Cardiac ventricle fibroblast (primary cell): ENCODE data around the gene DNAJB12. TPM values are rescaled to one million over a fixed set of nuclear protein-coding genes. Genes with fewer than 3 reads are reported as not detected.

Source experiments
- total RNA-seq: library from RNA; depleted of rRNA; stranded (reverse); fragments of >200 nt; gene quantifications from 2 replicates; pipeline ENCODE4 v1.2.3, GENCODE V29; 2015

Gene DNAJB12
- 19.6 and 22.9 TPM in 2 replicates for total RNA-seq

GRCh38 chr10:72354356-72355213 lies at the start of gene DNAJB12:
Gene DNAJB12, minus strand, starts transcription at chr10:72354919. Its CDS starts 22 bp downstream, at chr10:72354897.

Other genes starting within 250 kb of the DNAJB12 start
- 32.0 and 36.9 TPM in 2 replicates for gene ANAPC16, start 138.9 kb downstream of the DNAJB12 start, total RNA-seq
- gene ASCC1, start 138.6 kb downstream of the DNAJB12 start, total RNA-seq: 26.5 and 38.8 TPM in 2 replicates
- 275 and 281 TPM in 2 replicates for gene DDIT4, start 81.0 kb downstream of the DNAJB12 start, total RNA-seq